Neural cell (in vitro differentiated cells): ENCODE measurements around the gene ITGB3BP. TPM values are rescaled to one million over a fixed set of nuclear protein-coding genes. Genes with fewer than 3 reads are reported as not detected.

Experiments used
- H2AFZ ChIP-seq: fragments of 200-600, 300-800 bp; sonication (generic), shearing (Covaris generic); 2 replicates; pipeline ENCODE4 v1.6.0; 2014; ENCODE audit warnings: low read depth, mild to moderate bottlenecking, antibody characterized with exemption, low read length, moderate library complexity
- H3F3A ChIP-seq: fragments of 200-600 bp; shearing (Covaris generic); 2 replicates; pipeline ENCODE4 v1.6.1; 2016; ENCODE audit warnings: mild to moderate bottlenecking, moderate library complexity, mixed read lengths, antibody characterized with exemption, low read length; ENCODE audit not compliant: insufficient read depth, poor library complexity, severe bottlenecking
- H3K27ac ChIP-seq: fragments of 200-600, 300-800 bp; sonication (generic), shearing (Covaris generic); 2 replicates; pipeline ENCODE4 v1.5.1; 2014; ENCODE audit warnings: mild to moderate bottlenecking, low read length, moderate library complexity
- H3K27me3 ChIP-seq: fragments of 300-800, 200-600 bp; sonication (generic), shearing (Covaris generic); 2 replicates; pipeline ENCODE4 v1.6.0; 2014; ENCODE audit warnings: mild to moderate bottlenecking, low read depth, low read length, moderate library complexity; ENCODE audit not compliant: insufficient read depth
- H3K36me3 ChIP-seq: fragments of 300-800, 200-600 bp; sonication (generic), shearing (Covaris generic); 2 replicates; pipeline ENCODE4 v1.5.1; 2014; ENCODE audit warnings: mild to moderate bottlenecking, antibody characterized with exemption, low read length, moderate library complexity; ENCODE audit not compliant: insufficient read depth
- H3K4me2 ChIP-seq: fragments of 300-800, 200-600 bp; sonication (generic), shearing (Covaris generic); 2 replicates; pipeline ENCODE4 v1.6.0; 2014; ENCODE audit warnings: mild to moderate bottlenecking, low read length
- H3K4me3 ChIP-seq: fragments of 300-800, 200-600 bp; sonication (generic), shearing (Covaris generic); 2 replicates; pipeline ENCODE4 v1.5.1; 2014; ENCODE audit warnings: mild to moderate bottlenecking, low read length, moderate library complexity
- H3K79me2 ChIP-seq: fragments of 200-600 bp; shearing (Covaris generic); replicated peaks from 2 replicates; pipeline ENCODE4 v1.6.0; 2014; ENCODE audit warnings: mild to moderate bottlenecking, low read length, moderate library complexity; ENCODE audit not compliant: insufficient read depth
- H3K9ac ChIP-seq: fragments of 300-800, 200-600 bp; sonication (generic), shearing (Covaris generic); 2 replicates; pipeline ENCODE4 v1.6.1; 2016; ENCODE audit warnings: mild to moderate bottlenecking, low read length, mixed read lengths
- H3K9me2 ChIP-seq: fragments of 200-600 bp; shearing (Covaris generic); 2 replicates; pipeline ENCODE4 v1.6.1; 2016; ENCODE audit warnings: mild to moderate bottlenecking, low read length, mixed read lengths; ENCODE audit not compliant: insufficient read depth
- H3K9me3 ChIP-seq: fragments of 200-600, 300-800 bp; sonication (generic), shearing (Covaris generic); 2 replicates; pipeline ENCODE4 v1.6.1; 2016; ENCODE audit warnings: mild to moderate bottlenecking, mixed run types, low read length, moderate library complexity, mixed read lengths
- H4K20me1 ChIP-seq: fragments of 200-600 bp; shearing (Covaris generic); 2 replicates; pipeline ENCODE4 v1.6.1; 2016; ENCODE audit warnings: mild to moderate bottlenecking, mixed run types; ENCODE audit not compliant: insufficient read depth
- CTCF ChIP-seq: fragments of 450-650 bp; IDR thresholded peaks from 2 replicates; pipeline ENCODE4 v1.5.1; 2014; ENCODE audit warnings: antibody characterized with exemption, mild to moderate bottlenecking, moderate library complexity; ENCODE audit not compliant: poor library complexity, severe bottlenecking
- EP300 ChIP-seq: fragments of 450-650 bp; conservative IDR thresholded peaks from 2 replicates; pipeline ENCODE4 v1.6.1; 2014; ENCODE audit warnings: antibody characterized with exemption, mild to moderate bottlenecking, moderate library complexity; ENCODE audit not compliant: poor library complexity, severe bottlenecking
- MXI1 ChIP-seq: fragments of 450-650 bp; conservative IDR thresholded peaks from 2 replicates; pipeline ENCODE4 v1.6.1; 2014; ENCODE audit warnings: antibody characterized with exemption, mild to moderate bottlenecking; ENCODE audit not compliant: poor library complexity, severe bottlenecking
- POLR2AphosphoS5 ChIP-seq: IDR thresholded peaks from 2 replicates; pipeline ENCODE4 v1.6.1; 2012
- RAD21 ChIP-seq: fragments of 450-650 bp; conservative IDR thresholded peaks from 2 replicates; pipeline ENCODE4 v1.6.1; 2014; ENCODE audit warnings: antibody characterized with exemption, mild to moderate bottlenecking, moderate library complexity
- REST ChIP-seq: IDR thresholded peaks from 2 replicates; pipeline ENCODE4 v1.6.1; 2012; ENCODE audit warnings: borderline replicate concordance
- SMC3 ChIP-seq: fragments of 450-650 bp; conservative IDR thresholded peaks from 2 replicates; pipeline ENCODE4 v1.6.1; 2014; ENCODE audit warnings: antibody characterized with exemption, mild to moderate bottlenecking, moderate library complexity; ENCODE audit not compliant: poor library complexity
- polyA plus RNA-seq: library from polyadenylated mRNA; depleted of rRNA; stranded (reverse); fragments of >200 nt; gene quantifications from 2 replicates; pipeline ENCODE4 v1.2.3, GENCODE V29; 2014

ITGB3BP gene
- polyA plus RNA-seq, 1 donor from 2014 or later = 29.0 TPM

- H3K79me2 ChIP-seq = no peaks in the 10 kb centered on the region
- H4K20me1 ChIP-seq = no peaks in the 10 kb centered on the region
- H3F3A ChIP-seq = no peaks in the 10 kb centered on the region
- H3K4me3 ChIP-seq = no peak overlapping the region
- H3K9ac ChIP-seq = no peak overlapping the region
- H3K36me3 ChIP-seq = no peaks in the 10 kb centered on the region
- TF ChIP-seq POLR2AphosphoS5 (no peak), SMC3 (no peak)
- no peaks in the 10 kb centered on the region for H3K27me3 ChIP-seq
- H3K4me2 ChIP-seq = no peak overlapping the region
- no peak overlapping the region for H2AFZ ChIP-seq
- H3K9me3 ChIP-seq = no peaks in the 10 kb centered on the region
- H3K27ac ChIP-seq = no peak overlapping the region
- H3K9me2 ChIP-seq = no peaks in the 10 kb centered on the region
These were observed 109.6 kb downstream of the ITGB3BP start for GRCh38 chr1:63413394-63413793.

GRCh38 chr1:63411066-63411465 lies 112.0 kb downstream of the ITGB3BP start:
- H3K27me3 ChIP-seq = no peaks in the 10 kb centered on the region
- no peaks in the 10 kb centered on the region for H3K9me2 ChIP-seq
- H4K20me1 ChIP-seq = no peaks in the 10 kb centered on the region
- no peaks in the 10 kb centered on the region for H3K79me2 ChIP-seq
- no peak overlapping the region for H2AFZ ChIP-seq
- H3K36me3 ChIP-seq = no peaks in the 10 kb centered on the region
- H3K9ac ChIP-seq = no peak overlapping the region
- TF ChIP-seq EP300 = no peak
- H3K4me2 ChIP-seq = no peak overlapping the region
- H3F3A ChIP-seq = no peaks in the 10 kb centered on the region
- no peaks in the 10 kb centered on the region for H3K9me3 ChIP-seq
- H3K4me3 ChIP-seq = no peak overlapping the region
- no peak overlapping the region for H3K27ac ChIP-seq

- H3K4me2 ChIP-seq = no peak overlapping the region
- no peak overlapping the region for H3K4me3 ChIP-seq
- no peaks in the 10 kb centered on the region for H3K9me3 ChIP-seq
- TF ChIP-seq REST (no peak), RAD21 (no peak), CTCF (no peak), SMC3 (no peak), MXI1 (no peak)
- no peaks in the 10 kb centered on the region for H3K9me2 ChIP-seq
- no peaks in the 10 kb centered on the region for H4K20me1 ChIP-seq
- H3K9ac ChIP-seq = no peak overlapping the region
- H3K27me3 ChIP-seq = no peaks in the 10 kb centered on the region
- H3K27ac ChIP-seq = no peak overlapping the region
- no peaks in the 10 kb centered on the region for H3K79me2 ChIP-seq
- no peak overlapping the region for H2AFZ ChIP-seq
- no peaks in the 10 kb centered on the region for H3K36me3 ChIP-seq
- H3F3A ChIP-seq = no peaks in the 10 kb centered on the region
These were observed 114.7 kb downstream of the ITGB3BP start for GRCh38 chr1:63408331-63408730.
